Stimulated activated naive CD8-positive, alpha-beta T cell treated with anti-CD3 and anti-CD28 coated beads, Interleukin-15, amount 100 ng/mL, for 72 hours (primary cell): ENCODE measurements around the gene METTL25.

Experiments
- ATAC-seq: fragments of 150-1000 bp; cut with Tn5 transposase; 2 replicates; pipeline ENCODE4 v1.10.0; 2021; ENCODE audit warnings: mild to moderate bottlenecking, moderate library complexity
- DNase-seq, 2 donors: peaks; one replicate each; pipeline ENCODE4 v3.0.0; 2021 to 2022
- H3K27ac Mint-ChIP-seq, 2 donors: one replicate each; pipeline ENCODE4 v1.8.0; 2022; ENCODE audit warnings: mild to moderate bottlenecking in 2 of 2, mixed read lengths in 2 of 2, moderate library complexity in 2 of 2
- H3K27me3 Mint-ChIP-seq: one replicate; pipeline ENCODE4 v1.8.0; 2022; ENCODE audit warnings: mixed read lengths
- H3K4me1 Mint-ChIP-seq: one replicate; pipeline ENCODE4 v1.8.0; 2022; ENCODE audit warnings: mild to moderate bottlenecking, mixed read lengths
- H3K4me3 Mint-ChIP-seq, 2 donors: one replicate each; pipeline ENCODE4 v1.8.0; 2022; ENCODE audit warnings: mild to moderate bottlenecking in 2 of 2, mixed read lengths in 2 of 2, moderate library complexity in 1 of 2
- H3K9me3 Mint-ChIP-seq, 2 donors: one replicate each; pipeline ENCODE4 v1.8.0; 2022; ENCODE audit warnings: mixed read lengths in 2 of 2

METTL25 gene

GRCh38 chr12:82366197-82366596 is 7.9 kb downstream of the METTL25 start:
- Mint-ChIP-seq H3K4me3 (no peak overlapping the region), H3K4me1 (peaks cover 17% of the 10 kb centered on the region), H3K9me3 (no peaks in the 10 kb centered on the region), H3K27me3 (no peaks in the 10 kb centered on the region), H3K27ac (no peak overlapping the region)
- ATAC-seq (no peak), DNase-seq (no peak)

- DNase-seq (no peak), ATAC-seq (no peak)
- Mint-ChIP-seq H3K4me1 (no peaks in the 10 kb centered on the region), H3K27me3 (no peaks in the 10 kb centered on the region), H3K9me3 (peaks cover 0 to 18% of the 10 kb centered on the region in 2 donors), H3K27ac (no peak overlapping the region), H3K4me3 (no peak overlapping the region)
Observed at GRCh38 chr12:82375201-82375600, 16.9 kb downstream of the METTL25 start.

DNA sequence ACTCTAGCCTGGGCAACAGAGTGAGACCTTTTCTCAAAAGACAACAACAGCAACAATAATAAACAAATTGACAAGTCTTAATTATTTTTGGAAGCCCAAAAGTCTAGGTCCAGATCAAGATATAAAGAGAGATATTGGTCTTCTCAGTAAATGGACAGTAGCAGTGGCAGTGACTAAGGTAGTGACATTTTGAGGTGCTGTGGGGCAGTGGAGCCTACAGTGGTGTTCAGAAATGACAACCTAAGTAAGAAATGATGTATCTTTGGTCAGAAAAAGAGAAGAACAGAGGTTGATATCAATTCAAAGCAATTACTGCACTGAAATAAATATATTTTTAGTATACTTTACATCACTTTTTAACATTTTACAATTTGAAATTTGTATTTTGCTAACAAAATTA is 20.7 kb downstream of the METTL25 start:
- DNase-seq (no peak), ATAC-seq (no peak)
- Mint-ChIP-seq H3K27ac (no peak overlapping the region), H3K9me3 (peaks cover 0 to 10% of the 10 kb centered on the region in 2 donors), H3K4me3 (no peak overlapping the region), H3K4me1 (no peaks in the 10 kb centered on the region), H3K27me3 (no peaks in the 10 kb centered on the region)

- Mint-ChIP-seq H3K4me3 (no peak overlapping the region), H3K27ac (no peak overlapping the region), H3K4me1 (no peaks in the 10 kb centered on the region), H3K9me3 (no peaks in the 10 kb centered on the region), H3K27me3 (no peaks in the 10 kb centered on the region)
- DNase-seq (no peak), ATAC-seq (no peak)
Observed at GRCh38 chr12:82383930-82384552, 25.7 kb downstream of the METTL25 start.

DNA sequence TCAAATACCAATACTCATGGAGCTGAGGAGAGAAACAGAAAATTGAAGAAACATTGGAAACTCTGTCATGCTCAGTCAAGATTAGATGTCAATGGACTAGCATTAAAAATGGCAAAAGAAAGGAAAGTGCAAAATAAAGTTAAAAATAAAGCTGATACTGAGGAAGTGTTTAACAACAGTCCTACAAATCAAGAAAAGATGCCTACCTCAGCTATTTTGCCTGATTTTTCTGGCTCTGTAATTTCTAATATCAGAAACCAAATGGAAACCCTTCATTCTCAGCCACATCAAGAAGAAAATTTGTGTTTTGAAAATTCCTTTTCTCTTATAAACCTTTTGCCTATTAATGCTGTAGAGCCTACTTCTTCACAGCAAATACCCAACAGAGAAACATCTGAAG is 40.5 kb downstream of the METTL25 start:
- no peak for ATAC-seq
- Mint-ChIP-seq H3K4me1 (no peaks in the 10 kb centered on the region), H3K27ac (no peak overlapping the region), H3K4me3 (no peak overlapping the region), H3K9me3 (no peaks in the 10 kb centered on the region), H3K27me3 (no peaks in the 10 kb centered on the region)
- DNase-seq: no peak

DNA sequence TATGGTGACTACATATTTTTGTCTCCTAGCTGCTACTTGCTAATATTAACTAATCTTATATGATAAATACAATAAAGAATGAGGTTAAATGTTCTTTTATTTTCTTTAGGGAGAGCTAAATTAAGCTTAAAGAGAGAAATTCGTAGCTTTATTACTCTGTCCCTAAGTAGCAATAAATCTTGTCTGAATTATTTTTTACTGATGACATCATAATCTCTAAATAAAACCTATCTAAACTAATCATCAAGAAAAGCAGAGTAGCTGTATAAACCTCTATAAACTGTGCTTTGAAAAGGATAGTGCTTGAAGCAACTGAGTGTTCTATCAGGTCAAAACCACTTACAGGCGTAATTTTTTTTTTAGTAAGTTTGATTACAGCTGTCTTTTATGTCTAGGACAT is 42.5 kb downstream of the METTL25 start:
- no peak overlapping the region for H3K27ac Mint-ChIP-seq
- H3K27me3 Mint-ChIP-seq: no peaks in the 10 kb centered on the region
- no peak for ATAC-seq
- no peak overlapping the region for H3K4me3 Mint-ChIP-seq
- H3K4me1 Mint-ChIP-seq: no peaks in the 10 kb centered on the region
- no peaks in the 10 kb centered on the region for H3K9me3 Mint-ChIP-seq
- no peak for DNase-seq

DNA sequence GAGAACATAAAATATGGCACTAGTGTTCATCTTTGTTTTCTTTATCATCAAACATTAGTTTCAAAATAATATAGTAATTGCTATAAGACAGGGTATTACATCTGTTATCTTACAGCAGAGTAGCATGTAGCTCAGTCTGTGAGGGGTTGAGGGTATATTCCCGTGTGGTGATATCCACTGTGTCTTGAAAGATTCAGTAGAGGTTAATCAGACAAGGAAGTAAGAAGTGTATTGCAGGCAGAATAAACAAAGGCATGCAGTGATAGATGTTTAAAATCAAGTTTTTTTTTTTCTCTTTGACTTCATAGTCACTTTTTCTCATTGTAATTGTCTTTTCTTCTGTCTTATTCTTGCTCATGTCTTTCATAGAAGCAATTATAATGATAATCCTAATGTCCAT is 48.3 kb downstream of the METTL25 start:
- ATAC-seq (no peak), DNase-seq (no peak)
- no peak overlapping the region for H3K27ac Mint-ChIP-seq
- H3K4me1 Mint-ChIP-seq: no peaks in the 10 kb centered on the region
- no peak overlapping the region for H3K4me3 Mint-ChIP-seq
- no peaks in the 10 kb centered on the region for H3K9me3 Mint-ChIP-seq
- H3K27me3 Mint-ChIP-seq: no peaks in the 10 kb centered on the region

DNA sequence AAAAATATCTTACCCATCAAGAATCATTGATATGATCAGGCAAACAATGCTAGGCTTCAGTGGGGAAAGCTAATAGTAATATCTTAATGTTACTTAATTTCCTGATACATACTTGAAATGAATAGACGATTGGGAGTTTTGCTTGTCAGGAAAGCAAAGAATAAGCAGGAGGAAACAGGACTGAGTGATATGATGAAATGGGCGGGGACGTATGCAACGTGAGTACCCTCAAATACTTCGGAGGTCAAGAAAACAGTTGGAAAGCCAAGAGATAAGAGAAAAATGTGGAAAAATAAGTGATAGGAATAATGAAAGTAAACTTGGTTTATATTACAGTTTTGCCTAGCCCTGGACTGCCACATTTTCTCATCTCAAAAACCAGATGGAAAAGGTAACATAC is 49.2 kb downstream of the METTL25 start:
- Mint-ChIP-seq H3K4me3 (no peak overlapping the region), H3K27ac (no peak overlapping the region), H3K4me1 (no peaks in the 10 kb centered on the region), H3K9me3 (no peaks in the 10 kb centered on the region), H3K27me3 (no peaks in the 10 kb centered on the region)
- ATAC-seq: no peak
- no peak for DNase-seq

DNA sequence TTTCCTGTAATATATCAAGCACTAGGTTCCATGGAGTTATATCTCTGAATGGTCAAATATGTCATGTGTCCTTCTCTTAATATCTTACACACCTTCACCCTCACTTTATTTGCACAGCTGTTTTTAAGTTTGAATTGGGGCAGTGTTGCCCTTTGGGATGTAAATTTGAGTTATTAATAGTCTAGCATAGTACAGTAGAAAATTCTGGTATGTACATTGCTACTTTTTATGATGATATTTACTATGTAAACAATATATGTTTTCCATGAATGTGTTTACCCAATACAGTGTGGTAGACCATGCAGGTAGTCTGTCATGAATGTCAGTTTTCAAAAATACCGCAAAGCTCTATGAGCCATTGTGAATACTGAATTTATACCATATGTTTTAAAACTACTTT is 50.5 kb downstream of the METTL25 start:
- Mint-ChIP-seq H3K4me3 (no peak overlapping the region), H3K9me3 (no peaks in the 10 kb centered on the region), H3K27ac (no peak overlapping the region), H3K4me1 (no peaks in the 10 kb centered on the region), H3K27me3 (no peaks in the 10 kb centered on the region)
- DNase-seq (no peak), ATAC-seq (no peak)

DNA sequence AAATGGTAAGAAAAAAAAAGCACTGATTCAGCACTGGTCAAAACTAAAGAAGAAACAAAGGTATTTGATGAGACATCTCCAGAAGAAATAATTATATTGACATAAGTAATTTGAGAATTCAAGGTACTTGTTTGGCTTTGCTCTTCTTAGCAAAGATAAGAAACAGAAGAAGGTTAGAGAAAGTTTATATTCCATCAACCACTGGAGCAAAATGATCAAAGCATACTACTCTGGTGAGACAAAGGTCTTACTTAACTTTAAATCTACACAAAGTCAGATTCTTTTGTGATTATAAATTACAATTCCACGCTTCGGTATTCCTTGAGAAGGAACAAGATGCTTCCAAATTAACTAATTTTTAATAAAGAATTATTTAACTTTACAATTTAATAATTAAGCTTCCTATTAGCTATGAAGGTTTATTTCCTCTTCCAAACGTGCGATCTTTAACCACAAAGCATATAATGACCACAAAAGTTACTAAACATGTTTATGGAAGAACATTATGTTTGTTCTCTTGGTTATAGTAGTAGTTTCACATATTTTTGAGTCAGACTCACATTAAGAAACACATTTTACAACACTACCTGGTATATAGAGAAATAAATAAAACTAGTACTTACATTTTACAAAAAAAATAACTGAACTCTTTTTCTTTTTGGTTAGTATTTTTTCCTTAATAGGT is 53.4 kb downstream of the METTL25 start:
- H3K4me1 Mint-ChIP-seq: no peaks in the 10 kb centered on the region
- DNase-seq (no peak), ATAC-seq (no peak)
- no peak overlapping the region for H3K4me3 Mint-ChIP-seq
- H3K27ac Mint-ChIP-seq: no peak overlapping the region
- no peaks in the 10 kb centered on the region for H3K27me3 Mint-ChIP-seq
- no peaks in the 10 kb centered on the region for H3K9me3 Mint-ChIP-seq

DNA sequence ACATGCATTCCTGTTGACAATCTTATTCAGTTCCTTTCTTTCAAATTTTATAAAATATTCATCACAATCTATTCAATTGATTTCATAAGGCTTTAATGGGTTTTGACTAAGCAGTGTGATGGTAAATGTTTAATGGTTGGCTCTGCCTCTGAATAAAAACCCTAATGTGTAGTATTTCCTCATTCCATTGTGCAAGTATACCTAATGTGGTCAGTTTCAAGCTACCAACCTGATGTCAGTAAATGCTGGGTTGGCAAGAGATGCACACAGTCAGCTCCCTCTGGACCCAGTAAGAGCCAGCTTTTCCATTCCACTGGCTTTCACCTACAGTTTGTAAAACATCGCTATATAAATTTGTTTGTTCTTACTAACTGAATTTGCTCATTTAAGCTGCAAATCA is 53.9 kb downstream of the METTL25 start:
- DNase-seq: no peak
- H3K27me3 Mint-ChIP-seq: no peaks in the 10 kb centered on the region
- no peaks in the 10 kb centered on the region for H3K4me1 Mint-ChIP-seq
- ATAC-seq: no peak
- no peak overlapping the region for H3K4me3 Mint-ChIP-seq
- H3K9me3 Mint-ChIP-seq: no peaks in the 10 kb centered on the region
- no peak overlapping the region for H3K27ac Mint-ChIP-seq

DNA sequence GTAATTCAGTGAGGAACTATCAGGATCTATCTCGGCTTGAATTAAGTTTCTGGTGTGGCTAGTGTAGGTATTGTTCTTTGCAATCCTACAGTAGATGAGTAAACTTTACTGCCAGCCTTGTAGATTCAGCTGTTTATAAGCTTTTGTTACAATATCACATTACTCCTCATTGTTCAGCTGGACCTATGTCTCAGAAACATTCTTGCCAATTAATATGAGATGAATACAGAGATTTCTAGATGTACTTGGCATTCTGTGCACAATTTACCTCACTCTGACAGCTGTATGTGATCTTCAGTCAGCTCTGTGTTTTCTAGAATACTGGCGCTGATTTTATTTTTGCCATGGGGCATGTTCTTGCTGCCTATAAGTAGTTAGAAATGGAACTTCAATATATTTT is 55.7 kb downstream of the METTL25 start:
- Mint-ChIP-seq H3K4me3 (no peak overlapping the region), H3K4me1 (no peaks in the 10 kb centered on the region), H3K27me3 (no peaks in the 10 kb centered on the region), H3K27ac (no peak overlapping the region), H3K9me3 (peaks cover 0 to 5% of the 10 kb centered on the region in 2 donors)
- no peak for ATAC-seq
- no peak for DNase-seq

DNA sequence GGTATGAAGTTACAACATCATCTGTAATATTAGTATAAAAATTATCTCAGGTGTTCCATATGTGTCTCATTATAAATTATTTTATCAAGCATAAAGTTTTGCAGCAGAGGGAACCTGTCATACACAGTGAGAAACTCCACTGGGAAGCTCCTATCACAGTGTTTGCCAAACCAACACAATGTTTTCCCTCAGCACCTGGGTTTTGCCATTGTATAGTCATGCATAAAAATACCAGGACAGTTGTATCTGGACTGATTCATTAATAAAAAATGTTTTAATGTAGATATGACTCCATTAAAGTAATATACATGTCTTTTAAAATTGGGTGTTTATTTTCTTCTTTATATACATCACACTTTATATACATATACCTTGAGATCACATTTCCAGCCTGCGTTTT is 56.6 kb downstream of the METTL25 start:
- no peak for ATAC-seq
- Mint-ChIP-seq H3K4me1 (no peaks in the 10 kb centered on the region), H3K9me3 (peaks cover 0 to 5% of the 10 kb centered on the region in 2 donors), H3K27ac (no peak overlapping the region), H3K4me3 (no peak overlapping the region), H3K27me3 (no peaks in the 10 kb centered on the region)
- DNase-seq: no peak

- Mint-ChIP-seq H3K9me3 (peaks cover 0 to 5% of the 10 kb centered on the region in 2 donors), H3K4me3 (no peak overlapping the region), H3K27me3 (no peaks in the 10 kb centered on the region), H3K4me1 (no peaks in the 10 kb centered on the region), H3K27ac (no peak overlapping the region)
- ATAC-seq: no peak
- no peak for DNase-seq
Observed at GRCh38 chr12:82415402-82415801, 57.1 kb downstream of the METTL25 start.

DNA sequence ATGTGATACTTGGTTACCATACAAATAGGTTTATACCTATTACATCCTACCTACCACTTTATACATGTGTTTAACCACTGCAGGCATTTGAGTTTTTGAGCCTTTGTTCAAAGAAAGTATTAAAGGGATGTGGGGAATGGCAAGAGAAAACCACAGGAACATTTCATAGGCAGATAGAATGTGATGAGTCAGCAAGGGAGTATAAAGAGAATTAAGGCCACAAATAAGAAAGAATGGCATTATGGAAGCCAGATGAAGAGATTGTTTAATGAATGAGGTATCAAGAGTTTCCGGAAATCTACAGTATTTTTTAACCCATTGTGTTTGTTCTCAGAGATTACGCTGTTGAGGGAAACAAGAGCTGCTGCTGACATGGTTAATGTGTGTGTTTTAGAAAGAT is 66.9 kb downstream of the METTL25 start:
- H3K27ac Mint-ChIP-seq: no peak overlapping the region
- ATAC-seq: no peak
- no peaks in the 10 kb centered on the region for H3K27me3 Mint-ChIP-seq
- no peak for DNase-seq
- H3K4me3 Mint-ChIP-seq: no peak overlapping the region
- H3K4me1 Mint-ChIP-seq: peaks cover 10% of the 10 kb centered on the region
- peaks cover 0 to 8% of the 10 kb centered on the region in 2 donors for H3K9me3 Mint-ChIP-seq

- Mint-ChIP-seq H3K9me3 (peaks cover 0 to 6% of the 10 kb centered on the region in 2 donors), H3K27ac (no peak overlapping the region), H3K27me3 (no peaks in the 10 kb centered on the region), H3K4me1 (peaks cover 10% of the 10 kb centered on the region), H3K4me3 (no peak overlapping the region)
- no peak for ATAC-seq
- DNase-seq: no peak
Observed at GRCh38 chr12:82426081-82426480, 67.8 kb downstream of the METTL25 start.

DNA sequence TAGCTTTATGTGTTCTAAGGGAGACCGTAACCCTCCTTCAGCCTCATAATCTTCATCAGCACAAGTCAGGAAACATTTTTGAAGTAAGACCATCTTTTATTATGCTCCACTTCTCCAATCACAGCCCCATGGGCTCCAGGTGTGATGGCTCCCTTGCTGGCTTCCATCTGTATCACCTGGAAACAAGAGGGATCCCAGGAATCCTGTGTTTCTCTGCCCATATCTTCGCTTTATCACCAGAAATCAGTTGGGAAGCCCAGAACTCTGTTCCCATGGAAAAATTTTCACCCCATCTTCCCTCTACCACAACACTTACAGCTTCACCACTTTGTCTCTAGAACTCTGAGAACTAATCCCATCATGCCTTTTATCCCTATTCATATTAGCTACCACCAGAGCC is 68.3 kb downstream of the METTL25 start:
- H3K9me3 Mint-ChIP-seq: peaks cover 0 to under 1% of the 10 kb centered on the region in 2 donors
- ATAC-seq (no peak), DNase-seq (no peak)
- no peak overlapping the region for H3K4me3 Mint-ChIP-seq
- peaks cover 10% of the 10 kb centered on the region for H3K4me1 Mint-ChIP-seq
- no peaks in the 10 kb centered on the region for H3K27me3 Mint-ChIP-seq
- H3K27ac Mint-ChIP-seq: no peak overlapping the region
